Keratinocyte (primary cell): ENCODE results near the gene PXDN. TPM values are rescaled to one million over a fixed set of nuclear protein-coding genes. Genes with fewer than 3 reads are reported as not detected.

Experiments used
- DNase-seq: peaks from one replicate; pipeline ENCODE4 v3.0.0-alpha.2; 2011; ENCODE audit warnings: low read depth, missing footprints, low spot score
- FAIRE-seq: peaks from 2 replicates; lab custom pipeline; 2011; peaks lifted over from hg19 to GRCh38; lab: Jason Lieb, UNC
- H2AFZ ChIP-seq: 2 replicates; pipeline ENCODE4 v1.6.0; 2012; ENCODE audit warnings: low read length, control low read depth, inconsistent platforms; ENCODE audit not compliant: control insufficient read depth
- H3K27ac ChIP-seq: 2 replicates; pipeline ENCODE4 v1.5.1; 2011; ENCODE audit warnings: low read length; ENCODE audit not compliant: control insufficient read depth, insufficient read depth
- H3K27me3 ChIP-seq: 3 replicates; pipeline ENCODE4 v1.6.0; 2011; ENCODE audit warnings: low read length; ENCODE audit not compliant: control insufficient read depth, insufficient read depth; ENCODE audit errors: extremely low read depth
- H3K36me3 ChIP-seq, 2 experiments: 2 replicates in 1 of 2; 3 replicates in 1 of 2; pipeline ENCODE4 v1.5.1; 2011; ENCODE audit warnings: low read length in 2 of 2, mild to moderate bottlenecking in 1 of 2; ENCODE audit not compliant: control insufficient read depth in 2 of 2, insufficient read depth in 2 of 2; ENCODE audit errors: extremely low read depth in 1 of 2
- H3K4me1 ChIP-seq: 3 replicates; pipeline ENCODE4 v1.5.1; 2011; ENCODE audit warnings: low read length; ENCODE audit not compliant: control insufficient read depth, insufficient read depth; ENCODE audit errors: extremely low read depth
- H3K4me2 ChIP-seq: 3 replicates; pipeline ENCODE4 v1.6.0; 2011; ENCODE audit warnings: low read depth, low read length; ENCODE audit not compliant: control insufficient read depth, insufficient read depth; ENCODE audit errors: extremely low read depth
- H3K4me3 ChIP-seq, 3 experiments: fragments of 200-600 bp in 1 of 3; sonication (generic) in 1 of 3; 2 replicates in 2 of 3; 3 replicates in 1 of 3; pipeline ENCODE4 v1.5.1; 2011 to 2016; ENCODE audit warnings: low read length in 3 of 3, mild to moderate bottlenecking in 3 of 3, control low read depth in 2 of 3, inconsistent platforms in 1 of 3, low read depth in 1 of 3, mixed read lengths in 1 of 3, mixed run types in 1 of 3, moderate library complexity in 1 of 3; ENCODE audit not compliant: control insufficient read depth in 2 of 3, insufficient read depth in 2 of 3; ENCODE audit errors: extremely low read depth in 1 of 3
- H3K79me2 ChIP-seq: 2 replicates; pipeline ENCODE4 v1.6.0; 2012; ENCODE audit warnings: low read length; ENCODE audit not compliant: control insufficient read depth, insufficient read depth
- H3K9ac ChIP-seq: 3 replicates; pipeline ENCODE4 v1.6.0; 2011; ENCODE audit warnings: low read length; ENCODE audit not compliant: control insufficient read depth, insufficient read depth; ENCODE audit errors: extremely low read depth
- H3K9me1 ChIP-seq: 3 replicates; pipeline ENCODE4 v1.6.0; 2011; ENCODE audit warnings: low read length; ENCODE audit not compliant: control insufficient read depth, insufficient read depth; ENCODE audit errors: extremely low read depth
- H3K9me3 ChIP-seq: 2 replicates; pipeline ENCODE4 v1.5.1; 2012; ENCODE audit warnings: low read depth, low read length; ENCODE audit not compliant: control insufficient read depth
- H4K20me1 ChIP-seq: 3 replicates; pipeline ENCODE4 v1.6.0; 2011; ENCODE audit warnings: low read length; ENCODE audit not compliant: control insufficient read depth, insufficient read depth; ENCODE audit errors: extremely low read depth
- EZH2 ChIP-seq: IDR thresholded peaks from one replicate; pipeline ENCODE4 v1.6.1; 2012; ENCODE audit warnings: inconsistent platforms, mild to moderate bottlenecking, low read length, moderate library complexity
- dilution Hi-C: fragments of 300-500 bp; cut with MboI; formaldehyde crosslinking; loops from one replicate; pipeline ENCODE4 v1.7.0; 2020; ENCODE audit warnings: low sequenced_read_pairs; ENCODE audit not compliant: extremely low pct_ligation_motif_present
- polyA plus RNA-seq, 5 experiments: library from polyadenylated mRNA; depleted of rRNA in 3 of 5; stranded (reverse) in 3 of 5; stranded (forward) in 1 of 5; unstranded in 1 of 5; fragments of >200 nt; gene quantifications; 1 replicate in 1 of 5; 2 replicates in 3 of 5; 3 replicates in 1 of 5; pipeline versions ENCODE4 v1.2.1 to v1.2.3, GENCODE V29; 2011 to 2012; ENCODE audit warnings: missing spikeins in 2 of 5, low read depth in 1 of 5, low replicate concordance in 1 of 5
- TF ChIP-seq, protein P1 (sequence below), 3 experiments: IDR thresholded peaks in 1 of 3; conservative IDR thresholded peaks in 1 of 3; optimal IDR thresholded peaks in 1 of 3; 2 replicates in 2 of 3; 3 replicates in 1 of 3; pipeline versions ENCODE3 to v1.5.1; 2011; ENCODE audit warnings: low read length in 3 of 3, mild to moderate bottlenecking in 3 of 3, moderate library complexity in 2 of 3, control low read depth in 1 of 3, inconsistent platforms in 1 of 3; ENCODE audit not compliant: insufficient read depth in 2 of 3; ENCODE audit errors: extremely low read depth in 1 of 3

PXDN gene
- polyA plus RNA-seq, 1 donor (not counting 4 experiments of a cell fraction or from before 2014, with no cell fraction given) = 36.7 TPM

DNA sequence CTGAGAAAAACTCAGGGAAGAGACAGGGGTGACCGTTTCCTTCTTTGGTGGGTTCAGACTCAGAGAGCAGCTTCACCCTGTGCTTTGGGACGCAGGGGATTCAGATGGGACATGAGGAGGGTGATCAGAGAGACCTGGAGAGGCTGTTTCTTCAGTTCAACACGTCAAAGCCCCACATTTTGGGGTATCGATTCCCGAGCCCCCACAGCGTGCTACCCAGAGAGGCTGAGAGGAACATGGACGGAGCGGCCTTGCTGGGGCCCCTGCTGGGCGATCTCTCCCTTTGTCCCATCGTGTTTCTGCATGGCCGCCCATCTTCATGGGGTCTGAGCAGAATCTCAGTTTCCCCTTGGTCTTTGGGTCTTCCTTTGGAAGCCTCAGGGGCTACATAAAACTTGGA is 38.2 kb upstream of the PXDN start:
- DNase-seq (no peak), FAIRE-seq (no peak)
- Histone ChIP-seq H3K4me1 (no peaks in the 10 kb centered on the region), H4K20me1 (no peaks in the 10 kb centered on the region), H3K9me1 (no peaks in the 10 kb centered on the region), H3K79me2 (no peaks in the 10 kb centered on the region), H3K27ac (no peak overlapping the region), H3K9ac (no peak overlapping the region), H3K4me2 (no peak overlapping the region), H3K27me3 (peaks cover 6% of the 10 kb centered on the region), H3K9me3 (no peaks in the 10 kb centered on the region), H2AFZ (no peak overlapping the region), H3K4me3 (no peak overlapping the region), H3K36me3 (no peaks in the 10 kb centered on the region)
- TF ChIP-seq, protein P1, sequence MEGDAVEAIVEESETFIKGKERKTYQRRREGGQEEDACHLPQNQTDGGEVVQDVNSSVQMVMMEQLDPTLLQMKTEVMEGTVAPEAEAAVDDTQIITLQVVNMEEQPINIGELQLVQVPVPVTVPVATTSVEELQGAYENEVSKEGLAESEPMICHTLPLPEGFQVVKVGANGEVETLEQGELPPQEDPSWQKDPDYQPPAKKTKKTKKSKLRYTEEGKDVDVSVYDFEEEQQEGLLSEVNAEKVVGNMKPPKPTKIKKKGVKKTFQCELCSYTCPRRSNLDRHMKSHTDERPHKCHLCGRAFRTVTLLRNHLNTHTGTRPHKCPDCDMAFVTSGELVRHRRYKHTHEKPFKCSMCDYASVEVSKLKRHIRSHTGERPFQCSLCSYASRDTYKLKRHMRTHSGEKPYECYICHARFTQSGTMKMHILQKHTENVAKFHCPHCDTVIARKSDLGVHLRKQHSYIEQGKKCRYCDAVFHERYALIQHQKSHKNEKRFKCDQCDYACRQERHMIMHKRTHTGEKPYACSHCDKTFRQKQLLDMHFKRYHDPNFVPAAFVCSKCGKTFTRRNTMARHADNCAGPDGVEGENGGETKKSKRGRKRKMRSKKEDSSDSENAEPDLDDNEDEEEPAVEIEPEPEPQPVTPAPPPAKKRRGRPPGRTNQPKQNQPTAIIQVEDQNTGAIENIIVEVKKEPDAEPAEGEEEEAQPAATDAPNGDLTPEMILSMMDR (optimal IDR thresholded peaks at IDR 0.05 in 1 of 3, IDR thresholded peaks at IDR 0.05 in 1 of 3, conservative IDR thresholded peaks at IDR 0.05 in 1 of 3; ENCODE audit: extremely low read depth in 1 of 3, insufficient read depth in 2 of 3, low read length in 3 of 3) = no peak
- no peak for TF ChIP-seq EZH2
- dilution Hi-C loops = no loop called here

GRCh38 chr2:1781291-1782080 is 37.2 kb upstream of the PXDN start:
- Histone ChIP-seq H3K27me3 (peaks cover 6% of the 10 kb centered on the region), H2AFZ (no peak overlapping the region), H3K27ac (no peak overlapping the region), H3K9ac (no peak overlapping the region), H3K36me3 (no peaks in the 10 kb centered on the region), H3K9me1 (no peaks in the 10 kb centered on the region), H3K4me3 (no peak overlapping the region), H3K9me3 (no peaks in the 10 kb centered on the region), H3K4me1 (no peaks in the 10 kb centered on the region), H3K79me2 (no peaks in the 10 kb centered on the region), H4K20me1 (no peaks in the 10 kb centered on the region), H3K4me2 (no peak overlapping the region)
- FAIRE-seq (no peak), DNase-seq (no peak)
- TF ChIP-seq, protein P1 (optimal IDR thresholded peaks at IDR 0.05 in 1 of 3, IDR thresholded peaks at IDR 0.05 in 1 of 3, conservative IDR thresholded peaks at IDR 0.05 in 1 of 3; ENCODE audit: extremely low read depth in 1 of 3, insufficient read depth in 2 of 3, low read length in 3 of 3) = no peak
- TF ChIP-seq EZH2 = no peak
- dilution Hi-C loops = no loop called here
